PC-9 (cell line): ENCODE results near the gene ANAPC1.
"Not testable (repeated sequence)": the region's sequence is repeated elsewhere in the genome, so short reads cannot be mapped to it uniquely, and the experiment has no call there.

Experiments
- EZH2 ChIP-seq: fragments of 200-600 bp; sonication (generic); IDR thresholded peaks from 2 replicates; pipeline ENCODE4 v1.8.0; 2017; ENCODE audit warnings: antibody characterized with exemption, low read depth
- TF ChIP-seq, protein P1 (sequence below): fragments of 200-600 bp; sonication (generic); conservative IDR thresholded peaks from 2 replicates; pipeline ENCODE4 v1.6.1; 2017; ENCODE audit warnings: mixed run types, antibody characterized with exemption, mild to moderate bottlenecking, moderate library complexity

DNA sequence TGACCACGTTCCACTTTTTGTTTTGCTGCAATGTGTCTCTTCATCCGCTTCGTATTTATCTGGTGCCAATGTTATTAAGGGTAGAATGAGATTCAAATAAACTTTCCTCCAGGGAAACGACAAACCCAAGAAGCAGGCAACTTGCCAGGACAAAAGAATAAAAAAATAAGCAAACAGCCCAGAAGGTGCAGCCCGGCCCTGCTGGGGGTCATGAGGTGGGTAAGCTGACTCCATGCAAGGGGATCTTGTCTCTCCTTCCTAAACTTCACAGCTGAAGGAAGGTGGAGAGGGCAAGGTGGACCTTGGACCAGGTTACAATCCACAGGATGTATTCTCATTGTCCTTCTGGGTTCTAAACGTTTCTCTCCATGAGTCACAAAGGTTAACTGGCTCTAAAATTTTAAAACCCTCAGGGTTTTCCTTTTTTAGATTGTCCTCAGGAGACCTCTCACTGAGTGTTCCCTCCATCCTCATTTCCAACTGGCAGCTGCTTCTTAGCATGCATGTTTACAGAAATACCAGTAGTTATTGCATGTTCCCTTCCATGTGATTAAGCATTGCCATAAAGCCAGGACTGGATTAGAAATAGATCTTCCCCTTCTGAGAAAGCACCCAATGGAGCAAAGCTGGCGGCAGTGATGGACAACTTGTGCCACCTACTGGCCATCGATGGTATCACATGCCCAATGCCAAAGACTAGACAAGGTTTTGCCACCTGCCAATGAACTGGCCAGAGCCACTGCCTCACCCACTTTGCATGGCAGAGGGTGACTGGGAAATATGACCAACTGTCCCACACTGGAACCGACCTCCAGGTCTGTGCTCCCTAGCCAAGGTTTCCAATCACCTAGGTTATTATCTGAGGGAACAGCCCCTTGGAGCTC is 147.9 kb downstream of the ANAPC1 start:
- not testable (repeated sequence) for TF ChIP-seq EZH2
- TF ChIP-seq, protein P1, sequence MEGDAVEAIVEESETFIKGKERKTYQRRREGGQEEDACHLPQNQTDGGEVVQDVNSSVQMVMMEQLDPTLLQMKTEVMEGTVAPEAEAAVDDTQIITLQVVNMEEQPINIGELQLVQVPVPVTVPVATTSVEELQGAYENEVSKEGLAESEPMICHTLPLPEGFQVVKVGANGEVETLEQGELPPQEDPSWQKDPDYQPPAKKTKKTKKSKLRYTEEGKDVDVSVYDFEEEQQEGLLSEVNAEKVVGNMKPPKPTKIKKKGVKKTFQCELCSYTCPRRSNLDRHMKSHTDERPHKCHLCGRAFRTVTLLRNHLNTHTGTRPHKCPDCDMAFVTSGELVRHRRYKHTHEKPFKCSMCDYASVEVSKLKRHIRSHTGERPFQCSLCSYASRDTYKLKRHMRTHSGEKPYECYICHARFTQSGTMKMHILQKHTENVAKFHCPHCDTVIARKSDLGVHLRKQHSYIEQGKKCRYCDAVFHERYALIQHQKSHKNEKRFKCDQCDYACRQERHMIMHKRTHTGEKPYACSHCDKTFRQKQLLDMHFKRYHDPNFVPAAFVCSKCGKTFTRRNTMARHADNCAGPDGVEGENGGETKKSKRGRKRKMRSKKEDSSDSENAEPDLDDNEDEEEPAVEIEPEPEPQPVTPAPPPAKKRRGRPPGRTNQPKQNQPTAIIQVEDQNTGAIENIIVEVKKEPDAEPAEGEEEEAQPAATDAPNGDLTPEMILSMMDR = peak; percentile 65
